HepG2 (cell line): ENCODE results near the gene RNF113A. TPM values are rescaled to one million over a fixed set of nuclear protein-coding genes. Genes with fewer than 3 reads are reported as not detected.

Source experiments
- ATAC-seq: fragments of 200-7000 bp; cut with Tn5 transposase; 3 replicates; pipeline ENCODE4 v1.9.1; 2020; ENCODE audit warnings: mild to moderate bottlenecking, moderate library complexity
- BruUV-seq: library from RNA; stranded (reverse); fragments of 400-500 nt; replicated peaks from 2 replicates; lab custom pipeline; 2021; lab: Mats Ljungman, UMichigan
- CTCF ChIA-PET: fragments of 300-600 bp; formaldehyde crosslinking; extraction: SDS; loops from one replicate; lab custom pipeline; 2021; ENCODE audit warnings: low total read pairs, inconsistent platforms, low intra/inter-chr PET ratio; lab: Yijun Ruan, JAX
- POLR2A ChIA-PET: fragments of 350-600 bp; sonication (Branson Sonifier 250); formaldehyde crosslinking; loops from one replicate; lab custom pipeline; 2020; ENCODE audit warnings: antibody characterized with exemption, inconsistent platforms; lab: Yijun Ruan, JAX
- DNase-seq: peaks from one replicate; pipeline ENCODE4 v3.0.0-alpha.2; 2015; ENCODE audit warnings: low spot score
- FAIRE-seq: peaks from 3 replicates; lab custom pipeline; 2011; peaks lifted over from hg19 to GRCh38; lab: Jason Lieb, UNC
- H2AFZ ChIP-seq: one replicate; pipeline ENCODE4 v1.6.1; 2011; ENCODE audit warnings: low read length, inconsistent platforms
- H3K27ac ChIP-seq: fragments of 300-600 bp; 3 replicates; pipeline ENCODE4 v1.8.0; 2011; ENCODE audit warnings: mixed run types, mild to moderate bottlenecking, mixed read lengths, low read length, inconsistent platforms; ENCODE audit not compliant: insufficient read depth; ENCODE audit errors: extremely low read length
- H3K27me3 ChIP-seq, 2 experiments: fragments of 200-600 bp in 1 of 2; 2 replicates in 1 of 2; 3 replicates in 1 of 2; pipeline versions ENCODE4 v1.6.0 to v1.8.0; 2011; ENCODE audit warnings: low read length in 2 of 2, mild to moderate bottlenecking in 2 of 2, moderate library complexity in 2 of 2, inconsistent platforms in 1 of 2; ENCODE audit not compliant: insufficient read depth in 2 of 2, control insufficient read depth in 1 of 2
- H3K36me3 ChIP-seq, 2 experiments: fragments of 200-600 bp in 1 of 2; replicated peaks in 1 of 2; 2 replicates in 1 of 2; 3 replicates in 1 of 2; pipeline versions ENCODE4 v1.5.1 to v1.8.0; 2011; ENCODE audit warnings: low read length in 2 of 2, inconsistent platforms in 1 of 2; ENCODE audit not compliant: insufficient read depth in 2 of 2, control insufficient read depth in 1 of 2
- H3K4me1 ChIP-seq: 2 replicates; pipeline ENCODE4 v1.5.1; 2012; ENCODE audit warnings: low read length, inconsistent platforms; ENCODE audit not compliant: insufficient read depth
- H3K4me2 ChIP-seq: 2 replicates; pipeline ENCODE4 v1.6.0; 2011; ENCODE audit warnings: low read depth, low read length, inconsistent platforms
- H3K4me3 ChIP-seq, 3 experiments: fragments of 200-600 bp in 1 of 3; sonication (generic), shearing (Covaris generic) in 1 of 3; replicated peaks in 1 of 3; 2 replicates each; pipeline ENCODE4 v1.5.1; 2011 to 2016; ENCODE audit warnings: low read length in 3 of 3, inconsistent platforms in 2 of 3, low read depth in 2 of 3, mild to moderate bottlenecking in 2 of 3, control low read depth in 1 of 3, mixed read lengths in 1 of 3; ENCODE audit not compliant: insufficient read depth in 1 of 3
- H3K79me2 ChIP-seq: one replicate; pipeline ENCODE4 v1.6.1; 2011; ENCODE audit warnings: low read length, inconsistent platforms; ENCODE audit not compliant: insufficient read depth
- H3K9ac ChIP-seq: 2 replicates; pipeline ENCODE4 v1.6.0; 2011; ENCODE audit warnings: mild to moderate bottlenecking, low read depth, low read length, inconsistent platforms; ENCODE audit not compliant: insufficient read depth
- H3K9me3 ChIP-seq: 2 replicates; pipeline ENCODE4 v1.5.1; 2012; ENCODE audit warnings: mild to moderate bottlenecking, low read length
- H4K20me1 ChIP-seq: 2 replicates; pipeline ENCODE4 v1.6.0; 2011; ENCODE audit warnings: inconsistent platforms, mild to moderate bottlenecking, low read length, moderate library complexity; ENCODE audit not compliant: insufficient read depth
- EZH2 ChIP-seq: conservative IDR thresholded peaks from 2 replicates; pipeline ENCODE4 v1.6.1; 2012; ENCODE audit warnings: mild to moderate bottlenecking, low read depth, low read length, moderate library complexity
- HNF1B ChIP-seq: sonication (generic); formaldehyde crosslinking; IDR thresholded peaks from 2 replicates; pipeline ENCODE4 v1.5.1; 2020; ENCODE audit warnings: mild to moderate bottlenecking, moderate library complexity, missing genetic modification reagents
- NFRKB ChIP-seq: fragments of 450-650 bp; IDR thresholded peaks from 2 replicates; pipeline ENCODE4 v1.6.1; 2017
- SCMH1 ChIP-seq: sonication (generic); formaldehyde crosslinking; IDR thresholded peaks from 2 replicates; pipeline ENCODE4 v1.9.0; 2021; ENCODE audit warnings: missing genetic modification reagents, mild to moderate bottlenecking, borderline replicate concordance
- SMAD3 ChIP-seq: sonication (generic); formaldehyde crosslinking; IDR thresholded peaks from 2 replicates; pipeline ENCODE4 v1.4.0; 2020; ENCODE audit warnings: missing genetic modification reagents
- U2AF1 ChIP-seq: fragments of 200-400 bp; formaldehyde crosslinking; optimal IDR thresholded peaks from 2 replicates; pipeline ENCODE3; 2017; ENCODE audit warnings: mild to moderate bottlenecking, low read depth, low read length
- ZNF124 ChIP-seq: sonication (generic); formaldehyde crosslinking; IDR thresholded peaks from 2 replicates; pipeline ENCODE4 v1.4.0; 2020; ENCODE audit warnings: missing genetic modification reagents
- WGBS: methylation state at CpG from one replicate; pipeline ENCODE4 v1.1.6; 2017; ENCODE audit warnings: low lambda C conversion rate; 5-methylcytosine and 5-hydroxymethylcytosine counted together
- in situ Hi-C: cut with HindIII; loops from 2 replicates; pipeline ENCODE4 v1.10.0; 2017; ENCODE audit warnings: low pct_unique_long_range_greater_than_20kb; ENCODE audit not compliant: extremely low pct_ligation_motif_present
- intact Hi-C: fragments of 100-400 bp; cut with micrococcal nuclease; formaldehyde crosslinking; loops from one replicate; pipeline ENCODE4 v1.10.0; 2022; ENCODE audit not compliant: unreplicated experiment
- polyA plus RNA-seq, 8 experiments: library from polyadenylated mRNA; depleted of rRNA in 3 of 8; stranded (reverse) in 7 of 8; unstranded in 1 of 8; fragments of >200 nt; fragmentation: Illumina TruSeq in 4 of 8; extraction: Trizol in 4 of 8; gene quantifications; 2 replicates each; pipeline versions ENCODE4 v1.2.1 to v1.2.3, GENCODE V29; 2011 to 2016; ENCODE audit warnings: low read depth in 4 of 8, missing spikeins in 1 of 8, mixed read lengths in 1 of 8; ENCODE audit not compliant: insufficient read depth in 1 of 8
- total RNA-seq, 5 experiments: library from RNA; depleted of rRNA; stranded (reverse); fragments of >200 nt; fragmentation: Illumina TruSeq; extraction: Trizol; gene quantifications; 2 replicates each; pipeline ENCODE4 v1.2.3, GENCODE V29; 2016; ENCODE audit warnings: low read depth in 1 of 5
- TF ChIP-seq, protein P1 (sequence below): sonication (generic); formaldehyde crosslinking; IDR thresholded peaks from 2 replicates; pipeline ENCODE4 v1.5.0; 2020; ENCODE audit warnings: missing genetic modification reagents, mild to moderate bottlenecking, borderline replicate concordance
- TF ChIP-seq, protein P2 (sequence below): sonication (generic); formaldehyde crosslinking; IDR thresholded peaks from 2 replicates; pipeline ENCODE4 v1.8.0; 2022; ENCODE audit warnings: missing genetic modification reagents, low read depth, mild to moderate bottlenecking, borderline replicate concordance

Gene RNF113A
- total and polyA plus RNA-seq, 2 of the 13 experiments (the other 11 are each of a cell fraction or from before 2014, with no cell fraction given): 14.0 to 15.4 TPM

GRCh38 chrX:119833905-119834304 is 37.6 kb downstream of the RNF113A start:
- ChIA-PET POLR2A (no interaction called here), CTCF (no interaction called here)
- H3K9ac ChIP-seq: no peak overlapping the region
- no peaks in the 10 kb centered on the region for H3K27me3 ChIP-seq
- peaks cover 1 to 7% of the 10 kb centered on the region in 2 experiments; a peak in 1 of 5 replicates for H3K36me3 ChIP-seq
- no peaks in the 10 kb centered on the region for H3K4me1 ChIP-seq
- no TSS peak for BruUV-seq
- H3K79me2 ChIP-seq: no peaks in the 10 kb centered on the region
- no peak for DNase-seq
- TF ChIP-seq U2AF1 (no peak), ZNF124 (CRISPR knock-in tag) (no peak), HNF1B (CRISPR knock-in tag) (no peak)
- TF ChIP-seq, protein P1, sequence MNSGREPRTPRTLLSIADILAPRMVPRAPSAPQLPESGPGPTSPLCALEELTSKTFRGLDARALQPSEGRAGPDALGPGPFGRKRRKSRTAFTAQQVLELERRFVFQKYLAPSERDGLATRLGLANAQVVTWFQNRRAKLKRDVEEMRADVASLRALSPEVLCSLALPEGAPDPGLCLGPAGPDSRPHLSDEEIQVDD (CRISPR knock-in tag): no peak
- no peaks in the 10 kb centered on the region for H3K9me3 ChIP-seq
- no peak overlapping the region for H3K4me2 ChIP-seq
- no peak for FAIRE-seq
- in situ Hi-C loops: no loop called here
- no peak overlapping the region for H2AFZ ChIP-seq
- no peak overlapping the region for H3K4me3 ChIP-seq
- no peaks in the 10 kb centered on the region for H4K20me1 ChIP-seq
- H3K27ac ChIP-seq: no peak overlapping the region
- intact Hi-C loops: no loop called here
- 87% methylated on average over 3 of the region's 3 CpGs for WGBS
- no peak for ATAC-seq

- H3K27ac ChIP-seq: no peak overlapping the region
- H3K4me2 ChIP-seq: no peak overlapping the region
- no peak overlapping the region for H2AFZ ChIP-seq
- POLR2A ChIA-PET: no interaction called here
- no TSS peak for BruUV-seq
- TF ChIP-seq, protein P2, sequence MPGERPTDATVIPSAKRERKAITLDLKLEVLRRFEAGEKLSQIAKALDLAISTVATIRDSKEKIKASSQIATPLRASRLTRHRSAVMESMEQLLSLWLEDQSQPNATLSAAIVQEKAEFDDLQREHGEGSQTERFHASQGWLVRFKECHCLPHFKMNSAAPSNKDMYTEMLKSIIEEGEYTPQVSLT (CRISPR knock-in tag): no peak
- TF ChIP-seq EZH2 (no peak), SCMH1 (CRISPR knock-in tag) (no peak), SMAD3 (CRISPR knock-in tag) (no peak), NFRKB (no peak)
- in situ Hi-C loops (no loop called here), intact Hi-C loops (no loop called here)
- H3K4me1 ChIP-seq: peaks cover 29% of the 10 kb centered on the region
- no peaks in the 10 kb centered on the region for H3K9me3 ChIP-seq
- no peaks in the 10 kb centered on the region for H3K27me3 ChIP-seq
- no peaks in the 10 kb centered on the region for H3K79me2 ChIP-seq
- H3K9ac ChIP-seq: no peak overlapping the region
- FAIRE-seq: no peak
- H4K20me1 ChIP-seq: no peaks in the 10 kb centered on the region
- no peak overlapping the region for H3K4me3 ChIP-seq
- WGBS: 100% methylated on average over 5 of the region's 5 CpGs
- no peak for DNase-seq
- H3K36me3 ChIP-seq: no peaks in the 10 kb centered on the region
- CTCF ChIA-PET: no interaction called here
- ATAC-seq: no peak
These were observed 43.1 kb downstream of the RNF113A start for GRCh38 chrX:119828446-119828845.
